ACHN (cell line): ENCODE results near the gene ZBTB7A.

Experiments
- DNase-seq: peaks from one replicate; pipeline ENCODE4 v3.0.0-alpha.2; 2015
- in situ Hi-C: cut with HindIII; loops from 2 replicates; pipeline ENCODE4 v1.10.0; 2017; ENCODE audit warnings: low sequenced_read_pairs, low pct_ligation_motif_present, low pct_unique_long_range_greater_than_20kb

Gene ZBTB7A

DNA sequence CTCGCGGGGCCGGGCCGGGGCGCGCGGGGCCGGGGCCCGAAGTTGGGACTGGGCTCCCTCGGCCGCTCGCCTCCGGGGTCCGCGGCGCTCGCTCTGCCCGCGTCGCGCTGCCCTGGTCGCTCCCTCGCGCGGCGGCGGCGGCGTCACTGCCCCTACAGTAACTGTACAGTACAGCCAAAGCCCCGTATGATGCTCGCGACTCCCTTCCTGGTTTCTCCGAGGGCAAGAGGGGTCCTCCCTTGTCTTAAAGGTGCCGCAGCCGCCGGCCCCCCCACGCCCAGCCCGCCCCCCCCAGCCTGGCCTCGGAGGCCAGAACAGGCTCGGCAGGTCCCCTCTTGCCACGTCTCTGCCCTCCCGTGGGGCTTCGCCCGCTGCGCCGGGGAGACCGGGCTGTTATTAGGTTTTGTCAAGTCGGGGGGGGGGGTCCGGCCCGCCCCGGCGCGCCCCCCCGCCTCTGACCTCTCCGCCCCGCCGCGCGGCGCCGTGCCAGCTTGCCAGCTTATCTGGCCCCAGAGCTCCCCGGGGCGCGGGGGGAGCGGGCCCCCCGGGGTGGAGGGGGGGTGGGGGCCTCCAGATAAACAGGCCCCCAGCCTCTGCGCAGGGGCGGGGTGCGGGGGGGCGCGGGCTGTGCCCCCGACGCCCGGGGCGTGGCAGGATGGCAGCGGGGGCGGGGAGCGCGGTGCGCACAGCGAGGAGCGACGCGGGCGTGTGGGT, at the start of gene ZBTB7A:
TSS of gene ZBTB7A (minus strand) at position 218 of the 714 bp plus-strand sequence. CDS start 11,667 bp downstream, outside the sequence.
- DNase-seq: peak; percentile 75
- in situ Hi-C loops: no loop called here

DNA sequence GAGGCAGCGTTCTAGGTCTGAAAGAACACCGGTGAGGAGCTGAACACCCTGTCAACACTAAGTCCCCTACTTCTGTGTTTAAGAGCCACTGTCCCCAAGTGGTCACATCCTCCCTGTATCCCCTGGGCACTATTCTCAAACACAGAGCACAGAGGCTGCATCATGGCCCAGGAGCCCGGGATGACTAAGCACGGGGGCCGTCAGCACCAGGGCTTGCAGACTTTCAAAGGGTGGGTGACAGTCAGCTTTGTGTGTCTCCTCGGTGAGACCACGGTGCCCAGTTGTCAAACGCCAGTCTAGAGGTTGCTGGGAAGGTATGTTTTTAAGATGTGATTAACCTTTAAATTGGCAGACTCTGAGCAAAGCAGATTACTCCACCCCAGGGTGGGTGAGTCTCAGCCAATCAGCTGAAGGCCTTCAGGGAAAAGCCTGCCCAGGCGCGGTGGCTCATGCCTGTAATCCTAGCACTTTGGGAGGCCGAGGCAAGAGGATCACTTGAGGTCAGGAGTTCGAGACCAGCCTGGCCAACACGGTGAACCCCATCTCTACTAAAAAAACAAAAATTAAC, 49.2 kb upstream of the ZBTB7A start:
- in situ Hi-C loops: no loop called here
- no peak for DNase-seq

- DNase-seq: no peak
- in situ Hi-C loops: no loop called here
Observed at GRCh38 chr19:4115050-4115817, 48.5 kb upstream of the ZBTB7A start.

DNA sequence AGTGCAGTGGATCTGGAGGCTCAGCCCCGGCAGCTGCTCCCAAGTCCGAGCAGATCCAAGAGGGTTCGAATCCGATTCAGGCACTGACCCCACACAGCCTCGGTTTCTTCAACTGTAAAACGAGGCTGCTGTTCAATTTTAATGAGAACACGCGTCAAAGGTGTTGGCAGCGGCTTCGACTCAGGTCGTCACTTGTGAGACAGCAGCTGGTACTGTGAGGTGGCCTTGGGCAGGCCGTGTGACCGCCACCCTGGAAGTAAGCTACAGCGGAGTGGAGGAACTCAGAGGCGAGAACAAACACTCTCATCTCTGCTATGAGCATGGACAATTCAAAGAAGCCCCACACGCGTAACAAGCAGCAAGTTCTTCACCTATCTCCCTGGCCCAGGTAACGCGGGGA, 47.5 kb upstream of the ZBTB7A start:
- in situ Hi-C loops: no loop called here
- DNase-seq: no peak

GRCh38 chr19:4113398-4114088, 46.8 kb upstream of the ZBTB7A start:
- no peak for DNase-seq
- in situ Hi-C loops: no loop called here

- in situ Hi-C loops: no loop called here
Observed at GRCh38 chr19:4112367-4112766, 45.7 kb upstream of the ZBTB7A start.

DNA sequence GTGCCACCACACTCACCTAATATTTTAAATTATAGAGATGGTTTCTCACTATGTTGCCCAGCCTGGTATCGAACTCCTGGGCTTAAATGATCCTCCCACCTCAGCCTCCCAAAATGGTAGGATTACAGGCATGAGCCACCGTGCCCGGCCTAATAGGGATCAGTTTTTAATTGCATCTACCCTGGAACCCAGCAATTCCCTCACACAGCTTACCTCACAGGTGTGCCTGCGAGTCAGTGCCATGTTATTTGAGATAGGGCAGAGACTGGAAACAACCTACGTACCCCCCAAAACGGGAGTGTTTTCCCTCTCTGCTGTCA, 42.9 kb upstream of the ZBTB7A start:
- no peak for DNase-seq
- in situ Hi-C loops: no loop called here

More at GRCh38 chr19:4112367-4112766, 45.7 kb upstream of the ZBTB7A start:
- DNase-seq: no peak

GRCh38 chr19:4108767-4109625, 42.3 kb upstream of the ZBTB7A start:
- no peak for DNase-seq
- in situ Hi-C loops: no loop called here

- in situ Hi-C loops: no loop called here
- DNase-seq: no peak
Observed at GRCh38 chr19:4103080-4103433, 36.4 kb upstream of the ZBTB7A start.

DNA sequence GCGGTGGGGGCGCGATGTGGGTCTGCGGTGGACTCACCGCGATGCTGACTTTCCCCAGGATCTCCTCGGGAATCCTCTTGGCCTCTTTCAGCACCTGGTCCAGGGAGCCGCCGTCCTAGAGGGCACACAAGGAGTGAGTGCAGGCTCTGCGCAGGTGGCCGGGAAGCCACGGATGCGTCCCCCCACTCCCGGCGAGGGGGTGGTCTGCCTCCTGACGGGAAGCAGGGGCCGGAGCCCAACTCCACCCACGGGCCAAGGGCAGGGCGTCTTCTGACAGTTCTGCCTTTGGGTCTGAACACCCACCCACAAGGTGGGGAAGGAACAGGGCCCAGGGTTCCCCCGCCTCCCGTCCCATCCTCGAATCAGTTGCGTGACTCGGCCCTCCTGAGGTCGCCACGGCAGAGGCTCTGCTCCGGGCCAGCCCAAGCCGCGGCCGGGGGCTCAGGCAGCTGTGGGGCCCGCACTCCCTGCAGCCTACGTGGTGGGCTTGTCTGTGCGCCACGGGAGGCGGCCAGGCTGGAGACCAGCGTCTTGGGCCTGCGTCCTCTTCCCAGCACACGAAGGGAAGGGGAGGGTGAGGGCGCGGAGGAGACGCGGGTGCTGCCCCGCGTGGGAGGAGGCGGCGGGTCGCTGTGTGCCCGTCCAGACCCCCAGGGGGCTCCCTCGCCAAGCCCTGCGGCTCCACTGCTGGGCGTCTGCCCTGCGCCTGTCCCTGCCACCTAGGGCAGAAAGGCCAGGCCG, 35.8 kb upstream of the ZBTB7A start:
- in situ Hi-C loops: no loop called here
- no peak for DNase-seq

GRCh38 chr19:4101496-4101770, 34.7 kb upstream of the ZBTB7A start:
- in situ Hi-C loops: no loop called here
- no peak for DNase-seq

- in situ Hi-C loops: no loop called here
- no peak for DNase-seq
Observed at GRCh38 chr19:4100647-4101495, 34.2 kb upstream of the ZBTB7A start.

DNA sequence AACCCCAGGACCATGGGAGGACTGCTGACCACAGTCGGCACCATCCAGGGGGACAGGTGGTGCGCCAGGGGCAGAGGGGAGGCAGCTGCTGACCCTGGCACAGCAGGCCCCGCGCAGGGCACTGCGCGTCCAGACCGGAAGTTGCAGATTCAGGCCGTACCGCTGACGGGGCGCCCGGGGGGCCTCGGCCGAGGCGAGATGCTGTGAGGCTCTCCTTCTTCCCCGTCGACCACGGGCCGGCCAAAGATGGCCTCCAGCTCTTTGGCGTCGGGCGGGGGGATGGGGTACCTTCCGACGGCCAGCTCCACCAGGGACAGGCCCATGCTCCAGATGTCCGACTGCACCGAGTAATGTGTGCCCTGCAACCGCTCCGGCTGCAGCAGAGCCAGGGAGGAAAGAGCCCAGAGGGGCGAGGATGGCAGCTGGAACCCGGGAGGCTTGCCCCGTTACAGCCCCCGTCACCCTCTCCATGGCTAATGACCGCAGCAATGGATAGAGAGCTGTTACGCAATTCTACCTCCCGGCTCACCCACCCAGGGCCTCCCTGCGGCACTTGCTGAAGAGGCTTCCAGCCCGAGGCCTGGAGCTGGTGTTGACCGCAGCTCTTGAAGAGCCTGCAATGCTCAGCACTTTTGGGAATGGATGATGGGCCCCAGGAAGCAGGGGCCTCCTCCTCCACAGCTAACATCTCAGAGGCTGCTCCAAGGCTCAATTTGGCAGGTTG, 32.5 kb upstream of the ZBTB7A start:
- no peak for DNase-seq
- in situ Hi-C loops: no loop called here

GRCh38 chr19:4098493-4098892, 31.8 kb upstream of the ZBTB7A start:
- in situ Hi-C loops: no loop called here
- no peak for DNase-seq

- in situ Hi-C loops: no loop called here
- no peak for DNase-seq
Observed at GRCh38 chr19:4097501-4097900, 30.8 kb upstream of the ZBTB7A start.

DNA sequence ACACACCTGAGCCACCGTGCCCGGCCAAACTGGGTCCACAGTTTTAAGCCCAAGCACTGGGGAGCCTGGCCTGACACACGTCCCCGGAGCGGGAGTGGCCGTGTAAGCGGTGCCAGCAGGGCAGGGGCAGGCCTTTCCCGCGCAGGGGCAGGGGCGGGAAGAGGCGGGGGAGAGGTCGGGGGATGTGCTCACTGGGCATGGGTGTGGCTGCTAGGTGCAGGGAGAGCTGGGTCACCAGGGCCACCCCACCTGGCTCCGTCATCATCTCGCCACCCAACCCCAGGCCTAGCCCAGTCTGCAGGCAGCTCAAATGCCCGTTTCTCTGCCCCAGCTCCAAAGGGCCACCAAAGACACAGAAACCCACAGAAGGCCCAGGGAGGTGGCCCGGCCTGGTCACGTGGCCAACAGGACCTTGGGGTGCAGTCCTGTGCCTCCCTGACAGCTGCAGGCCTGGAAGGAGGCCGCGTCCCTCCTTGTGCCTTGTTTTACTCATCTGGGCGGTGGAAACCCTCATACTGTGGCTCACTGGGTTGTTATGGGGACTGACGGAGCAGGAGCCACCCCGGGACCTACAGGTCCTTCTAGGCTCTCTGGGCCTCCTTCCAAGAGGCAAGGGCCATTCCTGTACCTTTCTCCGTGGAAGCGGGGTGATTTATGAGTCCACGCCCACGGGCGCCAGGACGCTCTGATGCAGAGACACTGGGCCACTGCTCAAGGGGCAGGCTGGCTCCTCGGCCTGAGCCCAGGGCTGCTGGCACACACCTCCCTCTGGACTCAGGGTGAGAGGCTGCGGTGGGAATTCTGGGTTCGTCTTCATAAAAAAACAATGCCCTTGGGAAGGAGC, 29.6 kb upstream of the ZBTB7A start:
- in situ Hi-C loops: no loop called here
- no peak for DNase-seq
